Stimulated activated CD4-positive, alpha-beta T cell treated with anti-CD3 and anti-CD28 coated beads, Interleukin-4, amount 100 ng/mL, for 4 hours (primary cell): ENCODE data around the gene HTRA3.
"Not testable (repeated sequence)": the region's sequence is repeated elsewhere in the genome, so short reads cannot be mapped to it uniquely, and the experiment has no call there.

Experiments used
- DNase-seq, 2 experiments: peaks; one replicate each; pipeline ENCODE4 v3.0.0-alpha.2; 2020

HTRA3 gene

GRCh38 chr4:8346838-8347605 lies 77.5 kb downstream of the HTRA3 start:
- no peak for DNase-seq

- DNase-seq = no peak
Measured at GRCh38 chr4:8347660-8348059, 78.1 kb downstream of the HTRA3 start.

GRCh38 chr4:8348071-8348470 lies 78.5 kb downstream of the HTRA3 start:
- DNase-seq = no peak

GRCh38 chr4:8349236-8349635 lies 79.7 kb downstream of the HTRA3 start:
- not testable (repeated sequence) for DNase-seq

- no peak for DNase-seq
Measured at GRCh38 chr4:8349664-8350236, 80.2 kb downstream of the HTRA3 start.

GRCh38 chr4:8350352-8350751 lies 80.8 kb downstream of the HTRA3 start:
- no peak for DNase-seq

- no peak for DNase-seq
Measured at GRCh38 chr4:8350841-8351461, 81.4 kb downstream of the HTRA3 start.

GRCh38 chr4:8351931-8352367 lies 82.4 kb downstream of the HTRA3 start:
- DNase-seq = no peak

- DNase-seq = no peak
Measured at GRCh38 chr4:8352368-8353157, 83.0 kb downstream of the HTRA3 start.

- no peak for DNase-seq
Measured at GRCh38 chr4:8353158-8353669, 83.7 kb downstream of the HTRA3 start.

GRCh38 chr4:8353912-8354453 lies 84.4 kb downstream of the HTRA3 start:
- no peak for DNase-seq

GRCh38 chr4:8355306-8355705 lies 85.8 kb downstream of the HTRA3 start:
- no peak for DNase-seq

- DNase-seq = no peak
Measured at GRCh38 chr4:8355864-8356565, 86.5 kb downstream of the HTRA3 start.
